K562 treated with DMSO at 1 percent for 24 hours (cell line): Measurements from ENCODE around the gene DLL4. TPM values are rescaled to one million over a fixed set of nuclear protein-coding genes. Genes with fewer than 3 reads are reported as not detected.

ENCODE experiments used
- total RNA-seq: library from RNA; unstranded; fragments of 300-600 nt; gene quantifications from 2 replicates; pipeline ENCODE4 v1.2.3, GENCODE V29; 2022; ENCODE audit warnings: low read depth; ENCODE audit not compliant: insufficient read depth

The DLL4 gene
- total RNA-seq = 0.91 and 1.6 TPM in 2 replicates

GRCh38 chr15:40928821-40929659, at the start of gene DLL4:
Gene DLL4, plus strand, starts transcription at chr15:40929340. Its CDS starts 329 bp downstream, at chr15:40929669.

GRCh38 chr15:40893733-40894680, 35.1 kb upstream of the DLL4 start, which contains the start of gene VPS18:
Gene VPS18, plus strand, starts transcription at chr15:40894450. Its CDS starts 319 bp downstream, at chr15:40894769.

DNA sequence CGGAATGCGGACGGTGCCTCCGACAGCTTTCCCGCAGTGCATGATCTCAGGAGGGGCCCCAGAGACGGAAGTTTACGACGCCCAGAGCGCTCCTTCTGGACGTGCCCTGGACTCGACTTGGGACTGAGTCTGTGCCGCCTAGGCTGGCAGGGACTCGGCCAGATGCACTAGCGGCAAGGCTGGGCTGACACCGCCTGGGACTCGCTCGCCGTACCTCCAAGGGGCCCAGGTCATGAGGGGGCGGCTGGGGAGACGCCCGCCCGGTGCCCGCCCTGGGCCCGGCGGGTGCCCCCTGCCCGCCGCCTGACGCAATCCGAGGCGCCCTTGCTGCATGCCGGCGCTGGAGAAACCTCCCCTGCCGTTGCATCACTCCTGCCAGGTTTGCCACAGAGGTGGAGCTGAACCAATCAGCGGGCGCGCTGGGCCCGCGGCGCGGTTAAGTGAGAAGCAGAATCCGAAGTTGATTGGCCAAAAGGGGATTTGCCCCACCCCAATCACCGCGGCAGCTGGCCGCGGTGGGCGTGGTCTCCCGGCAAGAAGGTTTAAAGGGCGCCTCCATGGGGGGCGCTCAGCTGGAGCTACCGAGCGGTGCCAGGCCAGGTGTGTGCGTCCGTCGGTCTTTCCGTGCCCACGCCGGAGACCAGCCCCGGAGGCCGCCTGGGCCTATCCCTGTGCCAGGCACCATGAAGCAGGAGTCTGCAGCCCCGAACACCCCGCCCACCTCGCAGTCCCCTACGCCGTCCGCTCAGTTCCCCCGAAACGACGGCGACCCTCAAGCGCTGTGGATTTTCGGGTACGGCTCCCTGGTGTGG, 24.0 kb downstream of the DLL4 start, which contains the start of gene CHAC1:
Gene CHAC1 (plus strand): TSS at position 571 of the 812 bp plus-strand sequence. CDS start 113 bp downstream, at position 684.

Other genes with a start within 250 kb of the DLL4 start
- 28.1 and 32.5 TPM in 2 replicates for gene RAD51, start 234.2 kb upstream of the DLL4 start, total RNA-seq
- 45.3 and 54.5 TPM in 2 replicates for gene RMDN3, start 174.1 kb upstream of the DLL4 start, total RNA-seq
- 145 and 153 TPM in 2 replicates for gene GCHFR, start 165.3 kb upstream of the DLL4 start, total RNA-seq
- gene C15orf62, start 159.4 kb upstream of the DLL4 start, total RNA-seq = 5.1 and 6.2 TPM in 2 replicates
- gene ZFYVE19, start 122.3 kb upstream of the DLL4 start, total RNA-seq = 57.2 and 62.1 TPM in 2 replicates
- 14.4 and 18.0 TPM in 2 replicates for gene DNAJC17, start 121.9 kb upstream of the DLL4 start, total RNA-seq
- gene PPP1R14D, start 100.6 kb upstream of the DLL4 start, total RNA-seq = not detected in 2 replicates
- 9.2 and 10.3 TPM in 2 replicates for gene SPINT1, start 85.3 kb upstream of the DLL4 start, total RNA-seq
- 1.9 and 2.5 TPM in 2 replicates for gene RHOV, start 55.1 kb upstream of the DLL4 start, total RNA-seq
- gene VPS18, start 34.9 kb upstream of the DLL4 start, total RNA-seq = 40.9 and 42.3 TPM in 2 replicates
- 82.9 and 89.4 TPM in 2 replicates for gene CHAC1, start 24.1 kb downstream of the DLL4 start, total RNA-seq
- 11.5 and 11.8 TPM in 2 replicates for gene INO80, start 186.9 kb downstream of the DLL4 start, total RNA-seq